ENCODE data around the gene P2RY11.

Gene P2RY11

DNA sequence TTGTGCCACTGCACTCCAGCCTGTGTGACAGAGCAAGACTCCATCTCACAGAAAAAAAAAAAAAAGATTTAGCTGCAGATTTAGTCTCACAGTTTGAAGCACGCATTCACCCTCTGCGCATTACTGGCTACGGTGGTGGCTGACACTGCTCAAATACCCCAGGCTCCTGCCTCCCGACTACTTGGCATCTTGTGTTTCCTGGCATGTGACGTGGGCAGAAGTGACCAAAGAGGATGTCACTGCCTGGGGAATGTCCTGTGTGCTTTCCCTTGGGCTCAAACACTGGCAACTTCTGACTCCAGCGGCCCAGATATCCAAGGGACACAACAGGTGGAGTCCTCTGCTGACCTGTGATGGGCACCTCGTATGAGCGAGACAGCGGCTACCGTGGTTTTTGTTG lies 32.9 kb downstream of the P2RY11 start:
- no peak for DNase-seq (ENCODE audit: low spot score)
- in situ Hi-C loops (cut with MboI; ENCODE audit: low sequenced_read_pairs, unreplicated experiment), result no loop called here
- TF ChIP-seq CTCF (IDR thresholded peaks at IDR 0.05; ENCODE audit: borderline replicate concordance, control extremely low read depth, extremely low read depth, insufficient read depth, missing control alignments), result no peak

DNA sequence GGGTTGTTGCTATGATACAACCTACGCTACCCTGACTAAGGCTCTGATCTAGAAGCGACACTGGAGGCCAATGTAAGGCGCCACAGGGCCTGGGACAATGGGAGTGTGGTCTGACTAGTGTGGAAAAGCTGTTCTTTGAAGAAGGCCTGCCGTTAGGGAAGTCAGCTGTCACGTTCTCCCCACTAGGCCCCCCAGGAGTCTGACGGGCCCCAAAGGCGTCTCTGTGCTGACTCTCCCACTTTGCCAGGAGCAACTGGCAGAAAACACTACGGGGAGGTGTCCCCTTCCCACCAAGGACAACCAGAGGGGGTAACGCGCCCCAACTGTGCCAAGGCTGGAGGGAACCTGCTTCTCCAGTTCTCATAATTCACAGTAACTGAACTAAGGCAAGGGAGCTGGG lies 33.5 kb downstream of the P2RY11 start:
- no peak for DNase-seq (ENCODE audit: low spot score)
- no peak for TF ChIP-seq CTCF (IDR thresholded peaks at IDR 0.05; ENCODE audit: borderline replicate concordance, control extremely low read depth, extremely low read depth, insufficient read depth, missing control alignments)
- in situ Hi-C loops (cut with MboI; ENCODE audit: low sequenced_read_pairs, unreplicated experiment), result no loop called here

DNA sequence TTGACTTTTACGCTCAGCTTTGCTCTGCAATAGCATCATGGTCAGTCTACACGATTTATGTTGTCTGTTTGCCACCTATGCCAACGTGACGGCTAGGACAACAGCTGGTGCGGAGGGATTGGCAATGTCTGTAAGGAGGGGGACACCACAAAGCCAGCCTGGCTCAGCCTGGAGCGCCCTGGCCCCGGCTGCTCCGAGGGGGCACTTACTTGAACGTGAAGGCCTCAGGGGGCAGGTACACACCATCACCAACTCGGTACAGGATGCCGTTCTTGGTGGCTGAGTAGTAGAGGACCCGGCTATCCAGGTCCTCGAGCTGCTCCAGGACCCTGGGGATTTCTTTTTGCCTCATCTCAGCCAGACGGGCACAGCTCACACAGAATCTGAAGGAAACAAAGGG lies 34.6 kb downstream of the P2RY11 start:
- in situ Hi-C loops (cut with MboI; ENCODE audit: low sequenced_read_pairs, unreplicated experiment), result no loop called here
- no peak for DNase-seq (ENCODE audit: low spot score)

DNA sequence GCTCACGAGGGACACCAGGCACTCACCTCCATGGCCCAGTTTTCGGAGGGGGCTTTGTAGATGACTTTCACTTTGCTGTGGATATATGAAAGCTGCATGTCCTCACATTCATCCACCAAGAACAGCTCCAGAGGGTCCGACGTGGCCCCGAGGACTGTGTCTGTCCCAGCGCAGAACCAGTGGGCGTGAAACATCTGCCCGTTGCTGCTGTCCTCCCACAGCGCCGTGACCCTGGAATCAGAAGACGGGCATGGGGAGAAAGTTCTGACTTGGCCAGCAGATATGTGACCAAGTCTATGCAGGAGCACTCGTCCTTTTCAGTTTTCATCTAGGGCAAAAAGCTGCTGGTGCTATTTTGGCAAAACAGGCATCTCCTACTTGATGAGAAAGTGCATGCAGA lies 37.9 kb downstream of the P2RY11 start:
- TF ChIP-seq CTCF (IDR thresholded peaks at IDR 0.05; ENCODE audit: borderline replicate concordance, control extremely low read depth, extremely low read depth, insufficient read depth, missing control alignments), result no peak
- DNase-seq (ENCODE audit: low spot score), result no peak
- in situ Hi-C loops (cut with MboI; ENCODE audit: low sequenced_read_pairs, unreplicated experiment), result no loop called here

More for the DNA sequence above, 34.6 kb downstream of the P2RY11 start:
- no peak for TF ChIP-seq CTCF (IDR thresholded peaks at IDR 0.05; ENCODE audit: borderline replicate concordance, control extremely low read depth, extremely low read depth, insufficient read depth, missing control alignments)

DNA sequence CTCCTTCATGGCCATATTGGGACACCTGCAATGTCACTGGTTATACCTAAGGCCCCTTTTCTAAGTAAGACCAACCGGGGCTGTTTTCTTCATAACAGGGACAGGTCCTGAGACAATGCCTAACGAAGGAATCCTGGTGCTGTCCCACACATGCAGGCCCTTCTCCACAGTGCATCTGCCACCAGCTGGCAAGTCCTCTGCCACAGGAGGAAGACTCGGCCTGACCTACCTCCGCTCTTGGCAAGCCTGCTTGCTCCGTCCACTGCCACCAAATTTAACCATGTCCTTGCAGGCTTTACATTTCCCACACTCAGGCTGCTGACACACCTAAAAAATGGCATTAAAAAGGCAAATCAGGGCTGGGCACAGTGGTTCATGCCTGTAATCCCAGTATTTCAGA lies 40.0 kb downstream of the P2RY11 start:
- DNase-seq (ENCODE audit: low spot score), result no peak
- no peak for TF ChIP-seq CTCF (IDR thresholded peaks at IDR 0.05; ENCODE audit: borderline replicate concordance, control extremely low read depth, extremely low read depth, insufficient read depth, missing control alignments)
- in situ Hi-C loops (cut with MboI; ENCODE audit: low sequenced_read_pairs, unreplicated experiment), result no loop called here

GRCh38 chr19:10152100-10152499 lies 40.6 kb downstream of the P2RY11 start:
- DNase-seq (ENCODE audit: low spot score), result no peak
- in situ Hi-C loops (cut with MboI; ENCODE audit: low sequenced_read_pairs, unreplicated experiment), result no loop called here
- no peak for TF ChIP-seq CTCF (IDR thresholded peaks at IDR 0.05; ENCODE audit: borderline replicate concordance, control extremely low read depth, extremely low read depth, insufficient read depth, missing control alignments)

GRCh38 chr19:10155839-10156238 lies 44.3 kb downstream of the P2RY11 start:
- in situ Hi-C loops (cut with MboI; ENCODE audit: low sequenced_read_pairs, unreplicated experiment), result no loop called here
- no peak for TF ChIP-seq CTCF (IDR thresholded peaks at IDR 0.05; ENCODE audit: borderline replicate concordance, control extremely low read depth, extremely low read depth, insufficient read depth, missing control alignments)

More at GRCh38 chr19:10155839-10156238, 44.3 kb downstream of the P2RY11 start:
- no peak for DNase-seq (ENCODE audit: low spot score)

Data from GM13976 (cell line).